ENCODE data around the gene CDH4.
"Not testable (repeated sequence)": the region's sequence is repeated elsewhere in the genome, so short reads cannot be mapped to it uniquely, and the experiment has no call there.

Gene CDH4

GRCh38 chr20:61976644-61977418, 724.8 kb downstream of the CDH4 start:
- no peak for TF ChIP-seq CTCF (IDR thresholded peaks at IDR 0.05; ENCODE audit: control insufficient read depth, extremely low read depth, insufficient read depth)
- no peak overlapping the region for H3K4me3 ChIP-seq (ENCODE audit: low read depth, low read length)
- DNase-seq (ENCODE audit: low read depth): no peak

GRCh38 chr20:61977419-61977786, 725.3 kb downstream of the CDH4 start:
- DNase-seq (ENCODE audit: low read depth): no peak
- H3K4me3 ChIP-seq (ENCODE audit: low read depth, low read length): no peak overlapping the region
- no peak for TF ChIP-seq CTCF (IDR thresholded peaks at IDR 0.05; ENCODE audit: control insufficient read depth, extremely low read depth, insufficient read depth)

GRCh38 chr20:61978491-61978890, 726.4 kb downstream of the CDH4 start:
- H3K4me3 ChIP-seq (ENCODE audit: low read depth, low read length): no peak overlapping the region
- TF ChIP-seq CTCF (IDR thresholded peaks at IDR 0.05; ENCODE audit: control insufficient read depth, extremely low read depth, insufficient read depth): no peak
- no peak for DNase-seq (ENCODE audit: low read depth)

- TF ChIP-seq CTCF (IDR thresholded peaks at IDR 0.05; ENCODE audit: control insufficient read depth, extremely low read depth, insufficient read depth): no peak
- DNase-seq (ENCODE audit: low read depth): no peak
- H3K4me3 ChIP-seq (ENCODE audit: low read depth, low read length): no peak overlapping the region
These were observed 727.0 kb downstream of the CDH4 start for GRCh38 chr20:61979090-61979489.

- no peak for TF ChIP-seq CTCF (IDR thresholded peaks at IDR 0.05; ENCODE audit: control insufficient read depth, extremely low read depth, insufficient read depth)
These were observed 727.9 kb downstream of the CDH4 start for GRCh38 chr20:61979701-61980635.

GRCh38 chr20:61980647-61981583, 728.9 kb downstream of the CDH4 start:
- H3K4me3 ChIP-seq (ENCODE audit: low read depth, low read length): no peak overlapping the region
- TF ChIP-seq CTCF (IDR thresholded peaks at IDR 0.05; ENCODE audit: control insufficient read depth, extremely low read depth, insufficient read depth): peak; percentile 81
- DNase-seq (ENCODE audit: low read depth): peak; percentile 15

More at GRCh38 chr20:61979701-61980635, 727.9 kb downstream of the CDH4 start:
- no peak for DNase-seq (ENCODE audit: low read depth)
- no peak overlapping the region for H3K4me3 ChIP-seq (ENCODE audit: low read depth, low read length)

GRCh38 chr20:61981691-61982090, 729.6 kb downstream of the CDH4 start:
- H3K4me3 ChIP-seq (ENCODE audit: low read depth, low read length); DNase-seq (ENCODE audit: low read depth): not testable (repeated sequence)

All from LNCaP clone FGC (cell line).